Naive thymus-derived CD4-positive, alpha-beta T cell (primary cell): ENCODE measurements around the gene TM9SF4. TPM values are rescaled to one million over a fixed set of nuclear protein-coding genes. Genes with fewer than 3 reads are reported as not detected.
"Not testable (repeated sequence)": the region's sequence is repeated elsewhere in the genome, so short reads cannot be mapped to it uniquely, and the experiment has no call there.

ENCODE experiments used
- ATAC-seq: fragments of 150-1000 bp; cut with Tn5 transposase; 2 replicates; pipeline ENCODE4 v1.10.0; 2021; ENCODE audit warnings: mild to moderate bottlenecking, moderate library complexity
- CTCF ChIA-PET: fragments of 350-600 bp; sonication (Branson Sonifier 250); formaldehyde crosslinking; loops from one replicate; lab custom pipeline; 2021; ENCODE audit warnings: antibody characterized with exemption; lab: Charles Lee
- POLR2A ChIA-PET: fragments of 350-600 bp; sonication (Branson Sonifier 250); formaldehyde crosslinking; loops from one replicate; lab custom pipeline; 2021; ENCODE audit warnings: antibody characterized with exemption, inconsistent platforms; lab: Charles Lee
- DNase-seq, 9 donors: peaks; one replicate each; pipeline versions ENCODE4 v3.0.0 to v3.0.0-alpha.2; 2020 to 2022; ENCODE audit warnings: mixed read lengths in 1 of 9
- H3K27ac ChIP-seq: one replicate; pipeline ENCODE4 v1.7.0; 2013; ENCODE audit warnings: mild to moderate bottlenecking, low read depth, low read length, moderate library complexity
- H3K27me3 ChIP-seq, 2 donors: one replicate each; pipeline ENCODE4 v1.7.0; 2013; ENCODE audit warnings: low read length in 2 of 2, mild to moderate bottlenecking in 2 of 2, moderate library complexity in 2 of 2; ENCODE audit not compliant: control insufficient read depth in 2 of 2, insufficient read depth in 2 of 2
- H3K36me3 ChIP-seq, 3 experiments: 1 replicate in 2 of 3; 2 replicates in 1 of 3; pipeline ENCODE4 v1.7.0; 2013; ENCODE audit warnings: low read length in 3 of 3, mild to moderate bottlenecking in 3 of 3, moderate library complexity in 1 of 3; ENCODE audit not compliant: insufficient read depth in 3 of 3, control insufficient read depth in 2 of 3
- H3K4me1 ChIP-seq, 2 donors: one replicate each; pipeline ENCODE4 v1.7.0; 2013; ENCODE audit warnings: low read length in 2 of 2, mild to moderate bottlenecking in 2 of 2, moderate library complexity in 1 of 2; ENCODE audit not compliant: control insufficient read depth in 2 of 2, insufficient read depth in 2 of 2
- H3K4me3 ChIP-seq: 2 replicates; pipeline ENCODE4 v1.7.0; 2013; ENCODE audit warnings: mild to moderate bottlenecking, low read length
- H3K9me3 ChIP-seq, 3 experiments: 1 replicate in 2 of 3; 2 replicates in 1 of 3; pipeline ENCODE4 v1.7.0; 2013; ENCODE audit warnings: low read length in 3 of 3; ENCODE audit not compliant: control insufficient read depth in 2 of 3
- H3K27ac Mint-ChIP-seq, 9 donors: one replicate each; pipeline ENCODE4 v1.8.0; 2020 to 2022; ENCODE audit warnings: mixed read lengths in 9 of 9, mild to moderate bottlenecking in 8 of 9, moderate library complexity in 5 of 9, inconsistent platforms in 2 of 9
- H3K27me3 Mint-ChIP-seq, 5 donors: one replicate each; pipeline ENCODE4 v1.8.0; 2021 to 2022; ENCODE audit warnings: mixed read lengths in 5 of 5, mild to moderate bottlenecking in 1 of 5
- H3K36me3 Mint-ChIP-seq, 5 donors: one replicate each; pipeline ENCODE4 v1.8.0; 2020 to 2022; ENCODE audit warnings: mixed read lengths in 5 of 5, mild to moderate bottlenecking in 3 of 5, inconsistent platforms in 1 of 5
- H3K4me1 Mint-ChIP-seq, 7 donors: one replicate each; pipeline ENCODE4 v1.8.0; 2020 to 2022; ENCODE audit warnings: mixed read lengths in 7 of 7, mild to moderate bottlenecking in 3 of 7, inconsistent platforms in 1 of 7
- H3K4me3 Mint-ChIP-seq, 10 donors: one replicate each; pipeline ENCODE4 v1.8.0; 2020 to 2022; ENCODE audit warnings: mild to moderate bottlenecking in 10 of 10, mixed read lengths in 10 of 10, moderate library complexity in 6 of 10, inconsistent platforms in 2 of 10
- H3K9me3 Mint-ChIP-seq, 11 donors: one replicate each; pipeline ENCODE4 v1.8.0; 2020 to 2022; ENCODE audit warnings: mixed read lengths in 11 of 11, mild to moderate bottlenecking in 4 of 11, inconsistent platforms in 1 of 11, moderate library complexity in 1 of 11
- intact Hi-C, 2 donors: fragments of 100-400 bp; cut with micrococcal nuclease; formaldehyde crosslinking; loops; one replicate each; pipeline ENCODE4 v1.15.1; 2023
- polyA plus RNA-seq, 2 donors: library from polyadenylated mRNA; unstranded; fragments of 300-500 nt; fragmentation: Illumina TruSeq; gene quantifications; one replicate each; pipeline ENCODE4 v1.2.3, GENCODE V29; 2021
- total RNA-seq, 6 experiments: library from RNA in 5 of 6; stranded (reverse) in 5 of 6; gene quantifications; 1 replicate in 5 of 6; 2 replicates in 1 of 6; pipeline ENCODE4 v1.2.3 and lab custom pipeline; 2021 to 2026

TM9SF4 gene
- total and polyA plus RNA-seq, 7 experiments from 2014 or later = 31.2 to 61.0 (median 41.5) TPM

DNA sequence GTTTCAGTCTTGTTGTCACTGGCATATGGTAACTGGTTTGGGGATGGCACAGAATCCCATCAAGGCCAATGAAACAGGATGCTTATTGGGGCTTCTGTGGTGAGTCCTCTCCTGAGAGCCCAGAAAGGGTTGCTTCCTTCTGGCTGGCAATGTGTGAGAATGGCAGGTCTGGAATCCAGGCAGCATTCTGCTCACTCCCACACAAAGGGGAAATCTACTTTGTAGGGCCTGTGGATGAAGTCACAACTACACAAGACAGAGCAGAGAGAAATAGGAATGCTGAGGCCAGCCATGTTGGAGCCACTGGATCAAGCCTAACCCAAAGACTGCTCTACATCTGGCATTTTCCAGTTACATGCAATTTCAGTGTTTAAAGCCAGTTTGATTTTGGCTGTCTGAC is 82.4 kb downstream of the TM9SF4 start:
- Mint-ChIP-seq H3K4me1 (peaks cover 8 to 44% (median 25%) of the 10 kb centered on the region in 7 donors), H3K27me3 (no peaks in the 10 kb centered on the region), H3K9me3 (no peaks in the 10 kb centered on the region), H3K4me3 (peak overlapping the region in 3 of 10 donors; percentile 10 to 46 (median 45)), H3K36me3 (peaks cover 0 to 21% (median 4%) of the 10 kb centered on the region in 5 donors), H3K27ac (peak overlapping the region in 7 of 9 donors; percentile 13 to 80 (median 68))
- H3K4me1 ChIP-seq = peaks cover 10 to 18% of the 10 kb centered on the region in 2 donors
- H3K36me3 ChIP-seq = peaks cover 0 to 23% (median 0%) of the 10 kb centered on the region in 3 experiments
- H3K4me3 ChIP-seq = no peak overlapping the region
- intact Hi-C loops = no loop called here
- no peak for DNase-seq
- H3K9me3 ChIP-seq = no peaks in the 10 kb centered on the region
- H3K27ac ChIP-seq = no peak overlapping the region
- no peaks in the 10 kb centered on the region for H3K27me3 ChIP-seq
- no peak for ATAC-seq
- CTCF ChIA-PET = no interaction called here
- POLR2A ChIA-PET = interaction anchor here (0.6 kb wide), 1 partner anchor 63 kb away, joined by 3 read pairs; no protein-coding TSS in a partner anchor

DNA sequence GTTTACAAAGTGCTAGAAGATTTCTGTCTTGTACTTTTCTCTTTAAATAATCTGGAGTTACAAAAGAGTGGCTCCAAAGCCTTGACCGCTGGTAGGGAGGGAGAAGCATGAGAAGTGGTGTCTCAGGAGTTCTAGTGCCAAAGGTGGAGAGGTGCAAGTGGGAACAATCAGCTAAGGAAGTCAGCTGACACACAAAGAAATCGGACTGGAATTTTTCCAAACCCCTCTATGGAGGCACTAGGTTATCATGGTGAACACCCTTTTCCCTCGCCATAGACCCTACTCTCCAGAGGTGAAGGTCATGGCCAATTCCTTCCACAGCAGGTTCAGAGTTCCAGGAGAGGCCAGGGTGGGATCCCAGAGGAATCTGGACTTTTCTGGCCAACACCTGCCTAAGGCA is 83.2 kb downstream of the TM9SF4 start:
- ChIA-PET CTCF (no interaction called here), POLR2A (no interaction called here)
- no peak for DNase-seq
- H3K9me3 ChIP-seq = no peaks in the 10 kb centered on the region
- no peaks in the 10 kb centered on the region for H3K27me3 ChIP-seq
- no peak overlapping the region for H3K4me3 Mint-ChIP-seq
- peaks cover 0 to 31% (median 0%) of the 10 kb centered on the region in 3 experiments for H3K36me3 ChIP-seq
- no peak overlapping the region for H3K4me3 ChIP-seq
- peak overlapping the region in 7 of 9 donors; percentile 22 to 80 (median 69) for H3K27ac Mint-ChIP-seq
- H3K27me3 Mint-ChIP-seq = no peaks in the 10 kb centered on the region
- ATAC-seq = no peak
- peaks cover 0 to 30% (median 5%) of the 10 kb centered on the region in 5 donors for H3K36me3 Mint-ChIP-seq
- no peaks in the 10 kb centered on the region for H3K9me3 Mint-ChIP-seq
- peaks cover 10 to 18% of the 10 kb centered on the region in 2 donors for H3K4me1 ChIP-seq
- intact Hi-C loops = no loop called here
- H3K4me1 Mint-ChIP-seq = peaks cover 8 to 41% (median 25%) of the 10 kb centered on the region in 7 donors
- H3K27ac ChIP-seq = no peak overlapping the region

DNA sequence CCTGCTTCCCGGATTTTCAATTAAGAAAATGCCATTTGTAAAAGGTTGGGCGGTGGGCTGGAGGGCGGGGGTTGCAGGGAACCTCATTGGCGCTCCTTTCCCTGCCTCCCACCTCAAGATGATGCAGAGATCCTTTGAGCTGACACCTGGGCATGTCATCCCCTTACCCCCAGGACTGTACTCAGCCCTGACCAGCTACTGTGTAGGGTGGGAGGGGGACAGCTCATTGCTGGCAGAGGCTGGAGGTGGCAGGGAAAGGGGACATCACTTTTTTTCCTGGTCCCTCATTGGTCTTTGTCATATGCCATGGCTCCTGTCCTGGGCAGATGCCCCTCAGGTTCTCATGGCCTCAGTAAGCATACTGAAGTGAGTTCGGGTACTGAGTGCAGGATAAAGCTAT is 83.8 kb downstream of the TM9SF4 start:
- POLR2A ChIA-PET, H3K27me3 Mint-ChIP-seq, H3K9me3 ChIP-seq, H3K9me3 Mint-ChIP-seq, CTCF ChIA-PET, H3K27ac ChIP-seq, H3K4me3 ChIP-seq, H3K4me3 Mint-ChIP-seq, H3K27me3 ChIP-seq, intact Hi-C loops, ATAC-seq, DNase-seq, H3K27ac Mint-ChIP-seq: not testable (repeated sequence)
- H3K4me1 Mint-ChIP-seq = peaks cover 7 to 36% (median 28%) of the 10 kb centered on the region in 7 donors
- H3K36me3 ChIP-seq = peaks cover 0 to 36% (median 0%) of the 10 kb centered on the region in 3 experiments
- peaks cover 0 to 30% (median 7%) of the 10 kb centered on the region in 5 donors for H3K36me3 Mint-ChIP-seq
- peaks cover 10 to 12% of the 10 kb centered on the region in 2 donors for H3K4me1 ChIP-seq

DNA sequence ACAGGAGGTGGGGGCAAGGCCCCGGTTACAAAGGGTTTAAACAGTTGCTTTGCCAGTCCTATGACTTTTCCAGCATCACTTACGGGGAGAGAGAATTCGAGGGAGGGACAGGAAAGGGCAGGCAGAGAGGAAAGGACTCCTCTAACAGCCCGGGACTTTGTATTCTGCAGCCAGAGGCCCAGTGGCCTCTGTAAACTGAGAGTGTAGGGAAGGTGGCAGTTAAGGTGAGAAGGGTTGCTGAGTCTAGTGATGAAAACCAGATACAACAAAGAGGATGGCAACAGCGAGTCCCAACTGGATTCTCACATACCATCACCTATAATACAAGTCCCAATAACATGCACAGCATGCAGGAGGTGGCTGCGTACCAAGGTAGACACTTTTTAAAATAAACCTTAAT is 84.5 kb downstream of the TM9SF4 start:
- ATAC-seq (no peak), DNase-seq (no peak)
- intact Hi-C loops = no loop called here
- no peaks in the 10 kb centered on the region for H3K9me3 Mint-ChIP-seq
- no peaks in the 10 kb centered on the region for H3K9me3 ChIP-seq
- no peaks in the 10 kb centered on the region for H3K27me3 ChIP-seq
- POLR2A ChIA-PET = interaction anchor here (1.0 kb wide), 1 partner anchor 99 kb away, joined by 3 read pairs; no protein-coding TSS in a partner anchor
- peaks cover 0 to 31% (median 7%) of the 10 kb centered on the region in 5 donors for H3K36me3 Mint-ChIP-seq
- peaks cover 6 to 7% of the 10 kb centered on the region in 2 donors for H3K4me1 ChIP-seq
- H3K36me3 ChIP-seq = peaks cover 0 to 43% (median 0%) of the 10 kb centered on the region in 3 experiments
- CTCF ChIA-PET = no interaction called here
- H3K27ac ChIP-seq = no peak overlapping the region
- H3K4me1 Mint-ChIP-seq = peaks cover 3 to 32% (median 22%) of the 10 kb centered on the region in 7 donors
- H3K4me3 ChIP-seq = no peak overlapping the region
- peak overlapping the region in 1 of 10 donors; percentile 35 for H3K4me3 Mint-ChIP-seq
- no peaks in the 10 kb centered on the region for H3K27me3 Mint-ChIP-seq
- peak overlapping the region in 3 of 9 donors; percentile 6 to 81 (median 54) for H3K27ac Mint-ChIP-seq

DNA sequence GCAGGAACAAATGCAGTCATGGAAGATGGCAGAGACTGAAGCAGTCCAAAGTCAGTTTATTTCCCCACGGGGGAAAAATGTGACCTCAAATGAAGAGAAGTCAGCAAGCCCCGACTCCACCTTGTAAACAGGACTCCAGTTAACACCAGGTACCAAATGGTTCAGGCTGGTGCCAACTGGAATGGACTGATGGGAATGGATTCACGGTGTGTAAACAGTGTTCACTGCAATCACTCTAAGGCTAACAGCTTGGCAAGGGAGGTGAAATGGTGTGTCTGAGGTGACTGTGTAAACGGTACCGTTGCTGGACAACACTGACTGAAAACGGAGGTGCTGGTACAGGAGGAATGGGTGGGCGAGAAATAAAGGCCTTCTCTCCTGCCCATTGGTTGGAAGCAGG is 86.1 kb downstream of the TM9SF4 start:
- Histone ChIP-seq H3K9me3 (no peaks in the 10 kb centered on the region), H3K4me1 (no peaks in the 10 kb centered on the region), H3K27ac (no peak overlapping the region), H3K27me3 (no peaks in the 10 kb centered on the region), H3K4me3 (no peak overlapping the region), H3K36me3 (peaks cover 0 to 56% (median 5%) of the 10 kb centered on the region in 3 experiments)
- ChIA-PET POLR2A (no interaction called here), CTCF (no interaction called here)
- H3K36me3 Mint-ChIP-seq = peaks cover 0 to 35% (median 9%) of the 10 kb centered on the region in 5 donors
- ATAC-seq (no peak), DNase-seq (no peak)
- no peaks in the 10 kb centered on the region for H3K27me3 Mint-ChIP-seq
- H3K27ac Mint-ChIP-seq = peak overlapping the region in 2 of 9 donors; percentile 12 to 28
- no peak overlapping the region for H3K4me3 Mint-ChIP-seq
- H3K9me3 Mint-ChIP-seq = no peaks in the 10 kb centered on the region
- intact Hi-C loops = no loop called here
- H3K4me1 Mint-ChIP-seq = peaks cover 7 to 28% (median 14%) of the 10 kb centered on the region in 7 donors

DNA sequence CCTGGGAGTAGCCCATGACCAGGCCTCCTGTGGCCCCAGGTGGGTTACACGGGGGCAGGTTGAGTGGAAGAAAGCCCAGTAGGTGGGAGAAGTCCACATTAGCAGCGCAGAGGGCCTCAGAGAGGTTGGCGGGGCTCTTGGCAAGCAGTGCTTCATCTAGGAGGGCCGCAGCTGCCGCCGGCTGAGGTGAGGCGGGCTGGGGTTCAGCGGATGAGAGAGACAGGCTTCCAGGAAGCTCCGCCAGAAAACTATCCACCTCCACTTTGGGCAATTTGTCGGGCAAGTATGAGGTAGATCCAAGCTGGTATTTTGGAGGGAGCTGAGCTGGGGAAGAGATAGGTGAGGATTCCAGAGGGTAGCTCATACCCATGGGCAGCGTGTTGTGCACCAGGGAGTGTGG is 87.1 kb downstream of the TM9SF4 start:
- CTCF ChIA-PET, H3K4me3 Mint-ChIP-seq, DNase-seq, H3K27me3 ChIP-seq, H3K27ac Mint-ChIP-seq, H3K9me3 ChIP-seq, H3K9me3 Mint-ChIP-seq, POLR2A ChIA-PET, H3K27ac ChIP-seq, H3K4me1 ChIP-seq, H3K27me3 Mint-ChIP-seq, ATAC-seq, H3K4me3 ChIP-seq, intact Hi-C loops: not testable (repeated sequence)
- Mint-ChIP-seq H3K36me3 (peaks cover 0 to 41% (median 9%) of the 10 kb centered on the region in 5 donors), H3K4me1 (peaks cover 9 to 29% (median 13%) of the 10 kb centered on the region in 7 donors)
- H3K36me3 ChIP-seq = peaks cover 6 to 66% (median 9%) of the 10 kb centered on the region in 3 experiments

DNA sequence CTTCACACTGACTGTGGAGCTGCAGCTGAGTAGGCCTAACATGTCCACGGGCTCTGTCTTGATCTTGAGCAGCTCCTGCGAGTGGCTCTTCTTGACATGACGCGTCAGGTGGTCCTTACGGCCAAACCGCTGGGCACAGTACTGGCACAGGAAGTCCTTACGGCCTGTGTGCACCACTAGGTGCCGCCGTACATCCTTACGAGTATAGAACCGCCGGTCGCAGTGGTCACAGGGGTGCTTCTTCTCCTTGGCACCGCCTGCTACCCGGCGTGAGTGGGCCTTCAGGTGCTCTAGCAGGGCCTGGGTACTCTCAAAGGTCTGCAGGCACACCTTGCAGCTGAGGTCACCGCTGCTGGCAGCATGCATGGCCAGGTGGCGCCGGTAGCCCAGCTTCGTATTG is 87.6 kb downstream of the TM9SF4 start:
- peaks cover 12 to 32% (median 16%) of the 10 kb centered on the region in 7 donors for H3K4me1 Mint-ChIP-seq
- H3K4me3 ChIP-seq, H3K9me3 Mint-ChIP-seq, H3K4me1 ChIP-seq, intact Hi-C loops, H3K9me3 ChIP-seq, ATAC-seq, H3K27me3 Mint-ChIP-seq, H3K27me3 ChIP-seq, H3K27ac ChIP-seq, POLR2A ChIA-PET, H3K4me3 Mint-ChIP-seq, DNase-seq, CTCF ChIA-PET, H3K27ac Mint-ChIP-seq: not testable (repeated sequence)
- peaks cover 0 to 44% (median 9%) of the 10 kb centered on the region in 5 donors for H3K36me3 Mint-ChIP-seq
- H3K36me3 ChIP-seq = peaks cover 11 to 71% (median 13%) of the 10 kb centered on the region in 3 experiments
